HG03575 (cell line): Measurements from ENCODE around the gene TMEM59.
A peak's percentile ranks its signal among the peaks of the same experiment; 100 is the strongest.
"Not testable (repeated sequence)": the region's sequence is repeated elsewhere in the genome, so short reads cannot be mapped to it uniquely, and the experiment has no call there.

Source experiments
- ATAC-seq: cut with Tn5 transposase; IDR thresholded peaks from one replicate; pipeline ENCODE4 v1.9.1; 2021; ENCODE audit not compliant: unreplicated experiment, insufficient number of reproducible peaks, low FRiP score; ENCODE audit errors: extremely low read depth

The TMEM59 gene, protein sequence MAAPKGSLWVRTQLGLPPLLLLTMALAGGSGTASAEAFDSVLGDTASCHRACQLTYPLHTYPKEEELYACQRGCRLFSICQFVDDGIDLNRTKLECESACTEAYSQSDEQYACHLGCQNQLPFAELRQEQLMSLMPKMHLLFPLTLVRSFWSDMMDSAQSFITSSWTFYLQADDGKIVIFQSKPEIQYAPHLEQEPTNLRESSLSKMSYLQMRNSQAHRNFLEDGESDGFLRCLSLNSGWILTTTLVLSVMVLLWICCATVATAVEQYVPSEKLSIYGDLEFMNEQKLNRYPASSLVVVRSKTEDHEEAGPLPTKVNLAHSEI

DNA sequence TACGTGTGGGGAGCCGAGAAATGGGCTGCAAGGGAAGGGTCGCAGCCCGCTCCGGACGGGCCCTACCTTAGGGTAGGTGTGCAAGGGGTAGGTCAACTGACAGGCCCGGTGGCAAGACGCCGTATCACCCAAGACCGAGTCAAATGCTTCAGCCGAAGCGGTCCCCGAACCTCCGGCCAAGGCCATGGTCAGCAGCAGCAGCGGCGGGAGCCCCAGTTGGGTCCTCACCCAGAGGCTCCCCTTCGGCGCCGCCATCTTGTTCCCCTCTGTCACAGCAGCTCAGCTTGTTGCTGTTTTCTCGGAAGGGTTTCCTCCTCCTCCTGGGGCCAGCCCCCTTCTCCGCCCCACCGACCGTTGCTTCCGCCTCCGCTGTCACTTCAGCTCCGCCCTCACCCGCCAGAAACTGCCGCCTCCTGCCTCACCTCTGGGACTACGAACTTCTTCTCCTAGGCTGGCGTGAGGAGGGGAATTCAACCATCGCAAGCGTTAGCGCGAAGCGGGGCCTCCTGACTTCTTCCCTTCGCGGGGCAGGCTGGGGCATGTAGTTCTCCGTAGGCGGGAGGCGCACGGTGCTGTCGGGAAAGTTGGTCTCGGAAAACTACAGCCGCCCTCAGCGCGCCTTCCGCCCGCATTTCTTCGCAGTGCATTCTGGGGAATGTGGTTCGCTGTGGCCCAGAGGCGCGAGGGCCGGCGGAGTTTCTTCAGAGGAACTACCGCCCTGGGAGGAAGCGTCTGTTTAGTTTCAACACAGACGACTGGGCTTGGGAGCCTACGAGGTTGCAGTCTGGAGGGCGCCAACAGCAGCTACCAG, at the start of gene TMEM59, which contains the start of gene TCEANC2:
Gene TMEM59, minus strand, starts transcription at position 271 of the 811 bp plus-strand sequence. Its CDS starts 16 bp downstream, at position 255.
Gene TCEANC2, plus strand, starts transcription at position 675 of the 811 bp plus-strand sequence. CDS start 815 bp downstream, outside the sequence.
- ATAC-seq: peak; percentile 78

DNA sequence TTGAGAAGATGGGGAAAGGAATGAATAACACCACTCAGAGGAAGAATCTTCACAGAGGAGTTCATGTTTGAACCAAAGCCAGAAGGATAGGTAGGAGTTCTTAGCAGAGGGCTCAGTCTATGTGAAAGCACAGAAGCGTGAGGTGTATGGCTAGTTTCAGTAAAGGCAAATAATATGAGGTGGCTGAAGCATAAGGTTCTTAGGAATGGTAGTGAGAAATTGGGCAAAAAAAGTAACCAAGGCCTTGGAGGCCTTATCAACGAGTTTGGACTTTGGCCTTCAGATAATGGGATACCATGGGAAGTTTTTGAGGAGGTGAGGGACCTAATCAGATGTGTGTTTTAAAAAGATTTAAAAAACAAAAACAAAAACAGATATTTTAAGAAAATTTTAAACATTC, 47.5 kb upstream of the TMEM59 start:
- ATAC-seq: no peak

DNA sequence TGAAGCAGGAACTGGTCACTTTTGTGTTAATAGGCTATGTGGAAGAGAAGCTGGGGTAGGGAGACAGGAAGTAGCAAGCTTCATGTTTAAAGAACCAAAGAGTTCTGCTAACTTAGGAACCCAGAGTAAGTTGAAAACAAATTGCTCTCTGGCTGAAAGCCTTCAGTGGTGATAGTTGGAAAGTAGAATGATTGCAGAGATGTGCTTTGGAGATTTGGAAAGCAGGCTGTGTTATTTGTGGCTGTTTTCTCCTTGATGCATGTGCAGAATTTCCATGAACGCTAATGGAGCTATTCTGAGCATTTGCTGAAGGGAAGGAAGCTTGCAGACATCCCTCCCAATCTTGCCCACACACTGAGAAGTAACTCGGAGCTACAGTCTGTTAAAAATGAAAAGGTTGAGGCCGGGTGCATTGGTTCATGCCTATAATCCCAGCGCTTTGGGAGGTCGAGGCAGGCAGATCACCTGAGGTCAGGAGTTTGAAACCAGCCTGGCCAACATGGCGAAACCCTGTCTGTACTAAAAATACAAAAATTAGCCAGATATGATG, 46.1 kb upstream of the TMEM59 start:
- no peak for ATAC-seq

DNA sequence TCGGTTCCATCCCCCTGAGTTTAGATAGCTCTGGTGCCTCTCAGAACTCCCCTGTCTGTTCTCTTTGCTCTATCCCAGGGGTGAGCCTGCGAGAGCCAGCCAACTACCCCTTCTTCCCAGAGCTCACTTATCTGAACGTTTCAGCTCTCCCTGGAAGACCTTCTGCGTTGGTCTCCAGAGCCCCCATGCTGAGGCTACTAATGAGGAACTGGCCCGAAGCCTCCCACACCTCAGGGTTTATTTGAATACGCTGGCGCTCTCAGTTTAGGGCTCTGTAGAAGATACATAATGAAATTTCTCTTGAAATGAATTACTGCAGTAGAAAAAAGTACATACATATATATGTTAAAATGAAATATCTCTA, 43.9 kb upstream of the TMEM59 start:
- no peak for ATAC-seq

DNA sequence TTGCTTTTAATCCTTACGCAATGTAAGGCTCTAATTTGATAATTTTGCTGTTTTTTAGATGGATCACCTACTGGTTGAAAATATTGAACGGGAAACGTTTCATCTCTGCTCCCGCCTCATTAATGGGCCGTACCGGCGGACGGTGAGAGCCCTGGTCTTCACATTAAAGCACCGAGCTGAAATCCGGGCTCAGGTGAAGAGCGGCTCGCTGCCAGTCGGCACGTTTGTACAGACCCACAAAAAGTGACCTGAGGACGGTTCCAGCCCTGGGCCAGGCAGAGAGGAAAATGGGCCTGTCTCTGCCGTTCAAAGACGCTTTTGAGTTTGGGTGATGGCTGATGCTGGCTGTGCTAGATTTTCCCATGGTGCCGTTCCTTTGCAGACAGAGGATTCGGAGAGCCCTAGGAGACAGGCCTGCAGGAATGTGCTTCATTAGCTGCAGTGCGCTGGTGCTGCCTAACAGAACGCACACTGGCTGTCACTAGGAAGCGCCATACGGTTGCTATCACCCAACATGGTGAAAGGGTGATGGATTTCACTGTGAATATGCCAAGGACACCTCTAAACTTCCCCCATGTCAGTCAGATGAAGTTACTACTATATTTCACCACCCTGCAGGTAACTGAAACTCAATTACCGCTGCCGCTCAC, 43.3 kb upstream of the TMEM59 start:
- no peak for ATAC-seq

DNA sequence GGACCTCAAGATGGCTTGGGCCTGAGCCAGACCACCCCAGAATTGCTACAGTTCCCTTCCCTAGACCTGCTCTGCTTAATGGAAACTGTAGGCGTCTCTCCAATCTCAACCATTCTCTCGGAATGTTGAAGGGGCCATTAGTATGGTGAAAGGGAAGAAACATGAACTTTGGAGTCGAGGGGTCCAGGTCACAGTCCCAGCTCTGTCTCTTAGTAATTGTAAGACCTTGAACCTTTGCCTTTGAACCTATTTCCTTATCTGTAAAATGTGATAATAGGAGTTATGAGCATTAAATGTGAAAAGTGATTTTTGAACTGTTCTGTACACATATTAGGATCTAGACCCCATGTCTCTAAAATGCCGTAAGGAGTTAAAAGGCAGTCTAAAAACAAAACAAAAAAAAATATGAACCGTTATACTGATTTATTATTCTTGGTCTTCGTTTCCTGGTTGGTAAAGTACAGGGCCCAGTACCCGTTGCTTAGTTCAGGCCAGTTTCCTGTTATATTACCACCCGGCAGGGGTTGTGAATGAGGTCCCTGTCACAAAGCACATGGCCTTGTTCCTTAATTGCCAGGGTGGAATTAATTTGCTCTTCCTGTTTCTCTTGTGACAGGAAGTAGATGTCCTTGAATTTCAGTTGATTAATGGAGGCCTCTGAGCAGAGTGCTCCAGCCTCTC, 42.7 kb upstream of the TMEM59 start:
- ATAC-seq: no peak

DNA sequence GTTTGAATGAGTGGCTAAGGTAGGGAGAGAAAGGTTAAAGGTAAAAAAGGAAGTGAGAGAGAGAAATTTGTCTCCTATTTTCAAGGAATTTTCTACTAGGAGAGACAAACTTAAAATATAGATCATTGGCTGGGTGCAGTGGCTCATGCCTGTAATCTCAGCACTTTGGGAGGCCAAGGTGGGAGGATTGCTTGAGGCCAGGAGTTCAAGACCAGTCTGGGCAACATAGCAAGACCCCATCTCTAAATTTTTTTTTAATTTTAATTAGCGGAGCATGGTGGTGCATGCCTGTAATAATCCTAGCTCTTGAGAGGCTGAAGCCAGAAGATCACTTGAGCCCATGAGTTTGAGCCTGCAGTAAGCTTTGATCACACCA, 41.7 kb upstream of the TMEM59 start:
- not testable (repeated sequence) for ATAC-seq

DNA sequence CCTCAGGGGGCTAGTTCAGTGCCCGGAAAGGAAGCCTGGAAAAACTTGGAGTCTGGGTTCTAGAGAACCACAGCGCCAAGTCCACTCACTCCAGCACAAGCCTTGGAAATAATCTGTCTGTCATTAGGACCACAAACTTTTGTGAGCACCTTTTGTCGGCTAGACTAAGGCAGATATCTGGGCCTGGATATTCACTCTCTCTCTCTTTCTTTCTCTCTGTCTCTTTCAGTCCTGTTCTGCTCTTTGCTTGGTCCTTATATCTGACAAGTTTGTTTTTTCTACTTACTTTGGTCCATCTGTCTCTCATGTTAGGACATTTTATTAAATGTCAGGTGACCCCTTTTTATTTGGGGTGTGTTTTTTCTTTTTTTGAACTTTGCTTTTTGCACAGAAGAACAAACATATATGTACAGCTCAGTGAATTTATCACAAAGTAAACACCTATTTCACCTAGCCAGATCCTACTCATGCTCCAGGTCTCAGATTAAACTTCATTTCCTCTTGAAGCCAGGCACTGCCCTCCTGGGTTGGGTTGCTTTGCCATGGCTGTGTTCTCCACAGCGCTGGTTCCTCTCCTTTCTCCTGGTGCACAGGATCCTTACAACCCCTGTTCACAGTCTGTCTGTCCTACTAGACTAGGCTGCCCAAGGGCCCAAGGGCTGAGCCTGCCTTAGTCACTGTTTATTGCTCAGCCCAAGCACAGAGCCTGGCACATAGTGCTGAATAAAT, 41.2 kb upstream of the TMEM59 start:
- ATAC-seq: no peak

DNA sequence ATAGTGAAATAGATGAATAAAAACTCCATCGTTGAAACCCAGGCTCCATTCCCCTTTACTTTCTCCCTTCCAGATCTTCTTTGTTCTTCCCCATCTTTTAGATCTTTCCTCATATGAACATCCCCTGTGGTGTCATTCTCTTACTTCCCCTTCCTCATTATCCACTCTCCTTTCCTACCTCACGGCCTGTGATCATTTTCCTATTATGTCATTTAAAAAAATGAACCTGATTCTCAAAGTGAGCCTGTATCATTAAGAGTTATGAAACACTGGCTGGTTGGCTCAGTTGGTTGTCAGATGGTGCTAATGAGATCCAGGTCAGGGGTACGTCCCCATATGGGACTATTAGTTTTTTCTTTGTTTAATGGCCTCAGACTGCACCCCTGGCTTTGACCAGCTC, 38.7 kb upstream of the TMEM59 start:
- ATAC-seq: no peak

DNA sequence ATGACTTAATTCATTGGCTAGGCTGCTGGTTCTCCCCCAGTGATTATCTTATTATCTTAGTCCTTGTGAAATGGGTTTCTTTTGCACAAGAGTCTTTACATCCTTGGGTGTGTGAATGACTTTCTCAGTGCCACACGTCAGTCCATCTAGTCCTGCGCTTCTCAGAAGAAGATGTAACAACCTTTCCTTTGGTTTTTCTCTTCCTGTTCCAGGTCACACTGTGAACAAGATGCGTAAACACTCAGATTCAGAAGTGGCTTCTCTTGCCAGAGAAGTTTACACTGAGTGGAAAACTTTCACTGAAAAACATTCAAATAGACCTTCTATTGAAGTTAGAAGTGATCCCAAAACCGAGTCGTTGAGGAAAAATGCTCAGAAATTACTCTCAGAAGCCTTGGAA, 35.4 kb upstream of the TMEM59 start:
- ATAC-seq: no peak

DNA sequence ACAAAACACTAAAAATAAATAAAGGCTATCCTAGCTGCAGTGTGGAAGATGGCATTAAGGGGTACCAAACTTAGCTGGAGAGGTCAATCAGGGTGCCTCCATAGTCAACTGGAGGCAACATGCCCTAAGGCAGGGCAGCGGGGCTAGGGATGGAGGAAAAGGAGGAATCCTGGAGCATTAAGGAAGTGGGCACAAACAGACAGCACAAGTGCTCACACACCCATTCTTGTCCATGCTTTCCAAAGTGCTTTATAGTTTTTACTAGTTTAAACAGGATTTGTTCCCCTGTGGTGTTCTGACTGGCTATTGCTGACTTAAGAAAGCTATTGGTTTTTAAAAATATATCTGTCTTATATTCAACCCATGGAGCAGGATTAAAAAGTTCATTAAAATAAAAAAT, 33.8 kb upstream of the TMEM59 start:
- ATAC-seq: no peak

DNA sequence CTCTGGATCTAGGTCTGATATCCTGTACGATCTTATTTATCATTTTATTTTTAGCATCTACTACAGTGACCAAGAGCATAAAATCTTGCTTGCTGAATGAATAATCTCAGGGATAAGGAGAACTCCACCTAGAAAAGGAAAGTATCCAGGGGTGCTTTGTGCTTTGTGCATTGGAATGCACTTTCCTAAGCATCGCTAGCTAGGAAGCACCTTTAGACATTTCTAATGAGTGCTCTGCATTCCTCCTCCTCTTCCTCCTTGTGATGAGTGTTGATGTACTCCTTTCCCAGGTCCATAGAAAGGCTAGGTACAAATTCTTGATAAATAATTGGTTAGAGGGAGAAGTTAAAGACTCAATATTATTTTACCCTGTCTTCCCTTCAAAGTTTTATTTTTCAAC, 31.8 kb upstream of the TMEM59 start:
- ATAC-seq: no peak

DNA sequence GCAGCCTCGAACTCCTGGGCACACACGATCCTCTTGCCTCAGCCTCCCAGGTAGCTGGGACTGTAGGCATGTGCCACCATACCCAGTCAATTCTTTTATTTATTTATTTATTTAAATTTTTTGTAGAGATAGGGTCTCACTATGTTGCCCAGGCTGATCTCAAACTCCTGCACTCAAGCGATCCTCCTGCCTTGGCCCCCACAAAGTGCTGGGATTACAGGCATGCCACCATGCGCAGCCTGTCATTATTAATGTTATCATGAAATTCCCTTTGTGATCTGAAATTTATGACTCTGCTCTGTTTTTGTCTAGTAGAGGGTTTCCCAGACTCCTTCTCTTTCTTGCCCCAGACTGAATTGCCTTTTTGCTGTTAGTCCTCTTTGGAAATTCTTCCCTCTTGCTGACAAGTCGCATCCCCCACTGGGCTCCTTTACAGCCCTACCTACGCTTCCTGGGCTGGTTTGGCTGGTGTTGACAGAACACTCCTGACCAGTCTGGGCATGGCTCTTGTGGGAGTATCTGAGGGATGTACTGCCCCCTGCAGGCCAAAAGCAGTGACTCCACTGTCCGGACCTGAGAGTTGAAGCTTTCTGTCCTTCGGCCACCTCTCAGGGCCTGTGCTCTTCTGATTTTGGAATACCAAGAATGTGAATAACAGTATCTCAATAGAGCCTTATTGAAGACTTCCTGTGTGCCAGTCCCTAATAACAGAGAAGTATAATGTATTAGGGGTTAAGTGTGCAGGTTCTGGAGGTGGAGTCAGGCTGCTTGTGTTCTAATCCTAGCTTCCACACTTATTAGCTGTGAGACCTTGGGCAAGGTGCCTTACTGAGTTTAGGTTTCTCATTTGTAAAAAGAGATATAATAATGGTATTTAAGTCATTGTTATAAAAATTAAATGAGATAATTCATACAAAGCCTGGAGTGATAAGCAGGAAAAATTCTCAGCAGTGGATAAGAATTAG, 28.6 kb upstream of the TMEM59 start:
- ATAC-seq: no peak

DNA sequence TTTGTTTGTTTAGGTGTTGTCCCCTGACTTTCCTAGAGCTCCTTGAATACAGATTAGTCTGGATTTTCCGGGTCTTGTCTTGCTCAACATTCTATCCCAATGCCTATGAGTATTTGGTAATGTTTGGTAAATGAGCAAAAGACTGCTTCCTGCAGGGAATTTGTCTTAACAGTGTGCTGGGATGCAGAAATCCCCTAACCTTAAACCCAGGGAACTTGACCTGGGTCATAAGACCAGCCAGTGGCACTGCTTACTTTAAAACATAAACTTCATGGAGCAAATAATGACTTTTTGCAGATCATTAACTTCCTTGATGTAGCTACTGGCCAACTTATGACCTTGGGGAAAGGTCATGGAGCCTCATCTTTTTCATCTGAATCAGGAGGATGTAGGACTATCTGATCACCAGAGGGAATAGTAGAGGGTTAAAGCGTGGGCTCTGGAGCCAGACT, 27.6 kb upstream of the TMEM59 start:
- no peak for ATAC-seq

DNA sequence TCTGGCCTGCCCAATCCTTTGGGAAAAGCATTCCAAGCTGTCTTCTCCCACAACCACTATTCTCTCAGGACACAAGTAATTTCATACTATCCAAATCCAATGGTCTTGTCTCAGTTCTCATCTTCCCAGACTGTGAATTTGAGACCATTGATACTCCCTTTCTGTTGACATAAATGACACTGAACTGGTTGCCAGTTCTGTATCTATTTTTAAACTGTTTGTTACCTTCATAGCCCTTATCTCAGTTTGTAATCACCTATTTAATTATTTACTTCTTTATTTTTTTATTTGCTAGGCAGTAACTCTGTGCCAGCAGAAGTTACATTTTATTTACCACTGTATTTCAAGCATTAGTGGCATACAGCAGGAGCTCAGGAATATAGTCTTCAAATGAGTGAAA, 24.4 kb upstream of the TMEM59 start:
- no peak for ATAC-seq

DNA sequence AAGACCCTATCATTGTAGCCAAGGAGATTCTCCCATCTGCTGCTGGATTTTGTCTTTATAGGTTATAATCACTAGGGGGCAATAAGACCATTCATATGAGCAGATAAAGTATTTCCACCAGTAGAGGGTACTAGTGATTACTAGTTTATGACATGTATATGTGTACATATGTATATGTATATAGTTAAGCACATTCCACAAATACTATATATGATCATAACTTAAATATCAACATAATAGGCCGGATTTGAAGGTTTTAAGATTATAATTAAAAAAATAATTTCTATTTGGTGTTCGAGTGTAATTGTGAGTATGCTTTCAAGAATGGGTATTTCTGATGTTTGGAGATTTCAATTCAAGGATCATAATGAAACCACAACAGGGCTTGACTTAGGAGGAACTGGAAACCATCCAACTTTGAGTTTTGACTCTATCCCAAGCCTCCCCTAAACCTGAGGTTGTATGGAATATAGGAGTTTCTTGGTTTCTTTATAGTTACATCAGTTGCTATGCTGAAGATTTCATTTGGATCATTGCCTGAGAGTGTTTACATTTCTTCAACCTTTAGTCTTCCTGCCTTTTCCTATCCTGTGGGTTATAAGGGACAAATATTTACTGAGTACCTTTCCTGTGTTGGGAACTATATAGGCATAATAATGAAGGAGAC, 17.3 kb upstream of the TMEM59 start:
- no peak for ATAC-seq

DNA sequence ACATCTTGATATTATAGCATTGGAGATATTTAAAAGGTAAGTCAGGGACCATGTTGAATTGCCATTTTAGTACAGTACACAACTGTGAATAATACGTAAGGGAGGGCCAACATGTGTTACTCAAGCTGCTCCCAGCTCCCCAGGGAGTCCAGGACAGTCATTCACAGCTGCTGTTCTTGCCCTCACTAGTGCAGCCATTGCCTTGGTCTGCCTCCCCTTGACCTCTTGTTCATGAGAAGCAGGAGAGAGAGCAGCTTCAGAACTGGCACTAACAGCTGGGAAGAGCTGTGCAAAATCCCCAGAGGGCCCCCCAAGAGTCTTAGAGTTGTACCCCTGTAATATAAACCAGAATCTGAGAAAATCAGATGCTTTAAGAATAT, 16.8 kb upstream of the TMEM59 start:
- no peak for ATAC-seq
